ENCODE results near the gene ERC2.
"Not testable (repeated sequence)": the region's sequence is repeated elsewhere in the genome, so short reads cannot be mapped to it uniquely, and the experiment has no call there.

ERC2 gene

GRCh38 chr3:56113231-56113630, 355.0 kb downstream of the ERC2 start:
- no peak for DNase-seq

GRCh38 chr3:56111606-56112304, 356.5 kb downstream of the ERC2 start:
- no peak for DNase-seq

DNA sequence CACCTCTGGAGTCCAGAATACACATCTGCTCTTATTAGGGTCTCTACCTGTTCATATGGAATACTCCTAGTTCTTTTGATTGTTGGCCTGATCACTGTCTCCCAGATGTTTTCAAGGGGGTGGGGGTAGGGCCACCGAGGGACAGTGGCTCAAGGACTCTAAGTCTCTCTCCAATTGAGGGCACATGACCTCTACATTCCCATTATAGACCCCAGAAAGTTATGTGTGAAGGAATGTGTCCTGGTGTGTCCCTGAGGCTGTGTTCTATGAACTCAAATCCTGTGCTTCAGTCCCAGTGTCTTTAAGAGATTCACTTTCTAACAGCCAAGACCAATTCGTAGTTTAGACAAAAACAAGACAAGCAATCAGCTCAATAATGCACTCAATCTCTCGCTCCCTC, 357.4 kb downstream of the ERC2 start:
- no peak for DNase-seq

GRCh38 chr3:56107157-56107556, 361.1 kb downstream of the ERC2 start:
- DNase-seq: no peak

GRCh38 chr3:56102032-56102431, 366.2 kb downstream of the ERC2 start:
- DNase-seq: no peak

DNA sequence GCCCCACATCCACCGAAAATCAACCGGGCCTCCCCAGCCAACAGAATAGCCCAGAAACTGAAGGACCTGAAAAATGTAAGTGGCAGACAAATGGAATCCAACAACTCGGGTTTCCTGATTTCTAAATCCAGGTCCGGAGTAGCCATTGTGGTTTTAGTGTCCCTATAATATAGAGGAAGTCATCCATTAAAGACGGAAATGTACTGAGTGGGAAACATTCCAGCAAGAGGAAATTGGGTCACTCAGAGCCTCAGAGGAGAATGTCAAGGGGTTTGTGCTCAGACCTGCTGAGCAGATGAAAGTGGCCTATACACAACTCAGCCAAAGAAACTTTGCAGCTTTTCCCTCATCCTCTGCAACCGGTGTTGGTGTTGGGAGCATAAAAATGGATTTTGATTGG, 366.7 kb downstream of the ERC2 start:
- no peak for DNase-seq

DNA sequence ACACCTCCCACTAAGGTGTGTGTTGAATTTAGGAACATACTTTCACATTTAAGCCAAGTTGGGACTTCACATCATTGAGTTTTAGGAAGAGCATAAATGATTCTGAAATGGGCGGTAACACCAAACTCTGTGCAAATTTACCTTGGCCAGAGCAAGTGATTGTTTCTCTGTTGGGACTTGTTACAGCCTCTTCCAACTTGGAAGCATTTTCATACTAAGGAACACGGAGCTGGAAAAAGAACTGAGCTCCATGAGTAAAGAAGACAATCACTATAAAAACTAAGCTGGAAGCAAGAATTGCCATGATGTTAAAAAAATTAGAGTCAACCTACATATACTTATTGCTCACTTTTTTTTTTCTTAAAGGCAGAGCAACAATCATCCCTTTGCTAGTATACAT, 371.3 kb downstream of the ERC2 start:
- DNase-seq: no peak

GRCh38 chr3:56094170-56094569, 374.1 kb downstream of the ERC2 start:
- no peak for DNase-seq

DNA sequence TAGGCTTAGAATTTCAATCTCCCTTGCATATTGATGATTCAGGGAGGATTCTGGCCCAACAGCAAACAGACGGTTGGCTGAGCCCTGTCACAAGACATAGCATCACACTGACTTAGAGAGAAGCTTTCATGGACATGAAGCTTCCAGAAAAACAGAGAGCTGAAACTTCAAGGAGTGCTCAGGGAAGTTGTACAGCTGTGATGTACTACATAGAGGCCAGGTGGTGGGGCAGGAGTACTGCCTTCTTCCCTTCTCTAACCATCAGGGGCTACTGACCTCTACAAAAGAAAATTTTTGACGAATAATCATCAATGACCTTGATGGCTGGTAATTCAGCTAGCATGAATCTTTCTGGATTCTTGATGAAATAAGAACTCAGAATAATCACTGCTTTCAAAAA, 378.5 kb downstream of the ERC2 start:
- no peak for DNase-seq

DNA sequence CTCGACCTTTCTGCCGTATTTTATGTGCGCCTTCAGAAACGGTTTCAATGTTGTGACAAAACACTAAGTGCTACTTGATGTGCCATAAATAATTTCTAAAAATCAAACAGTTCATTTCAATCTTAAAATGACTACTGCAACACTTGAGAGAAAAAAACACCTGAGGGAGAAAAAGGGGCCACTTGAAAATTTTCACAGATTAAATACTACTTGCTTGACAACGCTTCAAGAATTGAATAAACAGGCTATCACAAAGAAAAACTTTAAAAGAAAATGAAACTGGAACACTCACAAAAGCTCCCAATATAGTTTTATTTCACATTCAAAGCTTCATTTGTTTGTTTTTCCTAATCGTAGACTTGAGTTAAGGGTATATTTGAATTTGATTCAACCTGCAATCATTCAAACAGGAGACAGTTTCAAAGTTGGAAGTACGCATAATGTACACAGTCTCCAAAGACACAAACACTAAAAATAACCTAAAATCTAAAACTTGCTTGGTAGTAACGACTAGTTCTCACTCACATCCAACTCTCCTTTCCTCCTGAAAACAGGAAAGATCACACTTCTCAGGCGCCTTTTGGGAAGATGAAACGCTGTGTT, 380.7 kb downstream of the ERC2 start:
- DNase-seq: no peak

DNA sequence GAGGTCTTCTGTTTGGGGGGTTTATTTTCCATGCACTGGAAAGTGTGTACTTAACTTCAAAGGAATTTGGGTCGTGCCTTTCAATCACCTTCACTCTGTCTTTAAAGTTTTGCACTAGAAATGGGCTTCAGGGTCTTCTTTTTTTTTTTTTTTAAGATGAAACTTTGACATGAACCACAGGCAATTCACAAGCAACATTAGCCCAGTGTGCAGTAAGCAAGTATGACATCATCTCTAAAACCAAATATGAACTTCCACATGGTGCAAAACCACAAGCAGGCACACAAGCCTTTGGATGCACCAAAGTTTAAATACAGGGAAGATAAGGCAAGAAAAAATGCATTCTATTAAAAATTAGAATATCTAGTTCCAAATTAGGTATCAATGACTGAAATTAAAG, 381.9 kb downstream of the ERC2 start:
- DNase-seq: no peak

GRCh38 chr3:56081246-56081645, 387.0 kb downstream of the ERC2 start:
- DNase-seq: no peak

DNA sequence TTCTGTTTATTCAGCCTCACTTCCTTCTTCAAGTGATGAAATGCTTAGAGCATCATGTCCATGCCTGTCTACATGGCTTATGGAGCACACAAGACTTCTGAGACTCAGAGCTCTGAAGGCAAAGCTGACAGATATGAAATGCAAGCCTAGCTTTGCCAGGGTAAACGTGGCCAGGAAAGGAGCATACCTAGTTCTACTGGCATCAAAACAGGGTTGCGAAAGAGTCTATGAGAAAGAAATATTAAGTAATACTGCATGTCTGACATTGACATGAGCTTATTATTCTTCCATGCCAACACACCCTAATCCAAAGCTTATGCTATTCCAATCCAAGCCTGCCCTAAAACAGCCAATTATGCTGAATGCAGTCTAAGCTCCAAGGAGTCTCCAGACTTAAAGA, 391.5 kb downstream of the ERC2 start:
- DNase-seq: no peak

DNA sequence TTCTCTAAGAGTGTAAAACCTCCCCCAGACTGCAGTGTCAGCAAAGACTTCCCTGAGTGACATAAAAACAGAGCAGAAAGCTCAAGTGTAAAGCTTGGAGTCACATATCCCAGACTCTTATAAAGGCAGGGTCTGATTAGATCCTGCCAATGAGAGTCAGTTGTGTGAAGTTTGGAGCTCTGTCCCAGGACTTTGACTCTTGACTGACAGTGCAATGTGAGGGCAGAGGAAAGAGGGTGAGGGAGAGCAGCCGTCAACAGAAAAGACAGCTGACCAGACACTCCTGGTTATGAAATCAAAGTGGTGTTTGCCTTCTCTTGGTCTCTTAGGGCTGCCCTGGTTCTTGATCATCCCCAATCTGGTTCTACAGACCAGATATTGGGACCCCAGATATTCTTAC, 393.2 kb downstream of the ERC2 start:
- DNase-seq: no peak

GRCh38 chr3:56069766-56070165, 398.5 kb downstream of the ERC2 start:
- DNase-seq: no peak

GRCh38 chr3:56066405-56066804, 401.9 kb downstream of the ERC2 start:
- not testable (repeated sequence) for DNase-seq

DNA sequence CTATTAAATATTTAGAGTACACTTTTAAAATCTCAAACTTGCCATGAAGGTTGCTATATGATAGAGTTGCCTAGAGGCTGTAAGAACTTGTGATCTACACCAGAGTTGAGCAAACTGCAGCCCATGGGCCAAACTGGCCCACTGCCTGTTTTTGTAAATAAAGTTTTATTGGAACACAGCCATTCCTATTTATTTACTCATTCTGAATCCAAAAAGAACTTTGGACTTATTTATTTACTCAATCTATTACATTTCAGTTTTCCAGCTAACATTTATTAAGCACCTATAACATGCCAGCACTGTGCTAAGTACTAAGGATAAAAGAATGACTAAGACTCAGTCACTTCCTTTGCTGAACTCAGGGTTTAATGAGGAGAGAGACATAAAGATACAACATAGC, 403.6 kb downstream of the ERC2 start:
- no peak for DNase-seq

- DNase-seq: no peak
These were observed 407.0 kb downstream of the ERC2 start for GRCh38 chr3:56061279-56061626.

GRCh38 chr3:56060521-56061278, 407.6 kb downstream of the ERC2 start:
- no peak for DNase-seq

GRCh38 chr3:56059731-56060130, 408.5 kb downstream of the ERC2 start:
- DNase-seq: no peak

GRCh38 chr3:56055951-56056350, 412.3 kb downstream of the ERC2 start:
- DNase-seq: no peak

- no peak for DNase-seq
These were observed 412.7 kb downstream of the ERC2 start for GRCh38 chr3:56055546-56055945.

DNA sequence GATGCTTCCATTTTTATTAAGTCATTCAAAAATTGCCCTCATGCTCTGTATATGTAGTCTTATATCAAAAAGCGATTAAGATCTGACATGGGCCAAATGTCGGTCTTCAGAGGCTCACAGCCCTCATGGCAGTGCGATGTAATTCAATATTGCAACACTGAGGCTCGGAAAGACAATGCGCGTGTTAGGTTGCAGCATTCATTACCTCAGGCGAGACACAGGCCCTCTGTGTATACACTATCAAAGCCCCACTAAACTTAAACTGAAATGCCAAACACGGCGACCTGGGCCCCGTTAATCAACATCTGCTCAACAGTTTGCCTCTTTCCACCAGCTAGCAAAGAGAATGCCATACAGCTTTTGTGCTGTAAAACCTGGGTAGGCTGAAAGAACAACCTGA, 413.4 kb downstream of the ERC2 start:
- no peak for DNase-seq

DNA sequence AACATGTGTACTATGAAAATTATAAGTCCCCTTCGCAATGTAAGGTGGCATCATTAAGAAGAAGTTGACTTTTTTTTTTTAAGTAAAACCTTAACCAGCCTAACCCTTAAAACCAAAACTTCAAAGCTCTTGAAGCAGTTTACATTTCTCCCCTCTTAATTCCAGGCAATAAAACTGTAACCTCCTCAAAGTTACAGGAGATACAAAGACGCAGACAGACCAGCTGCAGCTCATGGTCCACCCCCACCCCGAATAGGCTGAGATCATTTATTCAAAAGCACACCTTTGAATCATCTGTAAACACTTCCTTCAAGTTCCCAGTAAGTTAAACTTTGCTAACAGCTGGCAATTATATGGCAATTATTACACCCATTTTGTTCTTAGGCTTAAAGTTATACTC, 414.5 kb downstream of the ERC2 start:
- no peak for DNase-seq

DNA sequence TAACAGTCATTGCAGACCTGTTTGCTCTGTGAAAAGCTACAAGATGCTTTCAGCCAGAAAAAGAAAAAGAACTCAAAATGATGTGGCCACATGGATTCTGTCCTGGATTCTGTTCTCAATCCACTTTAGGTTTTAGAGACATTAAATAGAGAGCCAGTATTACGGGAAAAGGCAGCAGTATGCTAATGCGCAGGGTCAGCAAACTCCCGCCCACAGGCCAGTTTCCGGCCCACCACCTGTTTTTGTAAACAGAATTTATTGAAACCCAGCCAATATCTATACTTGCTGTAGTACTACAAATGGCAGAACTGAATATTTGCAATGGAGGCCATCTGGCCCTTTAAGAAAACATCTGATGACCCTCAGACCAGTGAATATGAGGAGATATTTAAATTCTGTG, 416.1 kb downstream of the ERC2 start:
- DNase-seq: no peak
